NCI-H1092 (cell line): Measurements from ENCODE around the gene PLIN4.
A peak's percentile ranks its signal among the peaks of the same experiment; 100 is the strongest.

Source experiments
- DNase-seq: peaks from one replicate; lab custom pipeline; 2025; lab: John Stamatoyannopoulos, UW

PLIN4 gene

DNA sequence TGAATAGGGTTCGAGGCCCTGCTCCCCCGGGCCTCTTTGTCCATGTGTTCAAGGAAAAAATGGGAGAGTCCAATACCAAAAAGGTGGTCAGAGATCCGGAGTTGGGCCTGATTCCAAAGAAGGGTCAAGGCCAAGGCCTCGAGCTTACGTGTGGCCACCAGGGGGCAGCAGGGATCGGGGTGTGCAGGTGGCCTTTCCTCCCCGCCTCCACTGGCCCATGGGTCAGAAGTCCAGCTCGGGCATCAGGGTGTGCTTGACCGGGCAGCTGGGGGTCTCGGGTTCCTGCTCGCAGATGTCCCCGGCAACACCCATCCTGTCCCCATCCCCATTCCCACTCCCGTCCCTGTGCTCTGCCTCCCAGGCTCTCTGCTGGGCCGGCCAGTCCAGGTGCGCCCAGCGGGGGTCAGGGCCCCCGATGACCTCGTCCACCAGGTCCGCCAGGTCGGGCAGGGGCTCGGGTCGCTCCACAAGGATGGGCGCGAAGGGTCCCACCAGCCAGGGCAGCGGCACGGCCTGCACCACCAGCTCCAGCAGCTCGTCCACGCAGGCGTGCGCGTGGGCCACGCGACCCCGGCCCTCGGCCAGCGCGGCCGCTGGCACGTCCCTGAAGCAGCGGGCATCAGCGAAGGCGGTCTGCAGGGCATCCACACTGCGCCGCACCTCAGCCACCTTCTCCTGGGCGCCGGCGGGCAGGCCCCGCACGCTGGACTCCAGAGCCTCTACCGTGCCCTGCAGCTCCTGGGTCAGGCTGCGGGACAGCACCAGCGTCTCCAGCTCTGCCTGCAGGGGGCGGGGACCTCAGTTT is 5.2 kb upstream of the PLIN4 start:
- DNase-seq = no peak

DNA sequence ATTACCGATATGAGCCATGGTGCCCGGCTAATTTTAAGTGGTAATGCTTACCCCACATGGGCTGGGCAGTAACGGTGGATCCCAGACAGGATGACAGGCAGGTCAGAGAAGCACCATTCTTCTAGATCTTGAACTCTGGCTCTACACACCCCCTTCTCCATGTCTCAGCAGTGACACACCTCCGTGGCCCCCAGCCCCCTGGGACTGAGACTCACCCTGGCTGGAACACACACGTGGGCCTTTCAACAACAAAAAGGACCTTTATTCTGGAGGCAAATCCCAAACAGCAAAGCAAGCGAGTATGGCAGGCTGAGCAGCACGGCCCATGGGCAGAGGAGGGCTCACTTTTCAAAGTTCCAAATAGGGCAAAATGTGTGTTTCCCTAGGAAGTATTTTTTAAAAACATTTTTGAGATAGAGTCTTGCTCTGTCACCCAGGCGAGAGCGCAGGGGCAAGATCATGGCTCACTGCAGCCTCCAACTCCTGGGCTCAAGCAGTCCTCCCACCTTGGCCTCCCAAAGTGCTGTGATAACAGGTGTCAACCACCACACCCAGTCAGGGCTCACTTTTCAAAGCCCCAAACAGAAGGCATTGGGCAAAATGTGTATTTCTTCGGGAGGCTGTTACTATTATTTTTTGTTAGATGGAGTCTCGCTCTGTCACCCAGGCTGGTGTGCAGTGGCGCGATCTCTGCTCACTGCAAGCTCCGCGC is 4.2 kb upstream of the PLIN4 start:
- DNase-seq = no peak

- DNase-seq = no peak
These were observed 3.6 kb upstream of the PLIN4 start for GRCh38 chr19:4521888-4522242.

- DNase-seq = no peak
These were observed 3.0 kb upstream of the PLIN4 start for GRCh38 chr19:4521170-4521887.

GRCh38 chr19:4519521-4520277 is 1.4 kb upstream of the PLIN4 start:
- no peak for DNase-seq

DNA sequence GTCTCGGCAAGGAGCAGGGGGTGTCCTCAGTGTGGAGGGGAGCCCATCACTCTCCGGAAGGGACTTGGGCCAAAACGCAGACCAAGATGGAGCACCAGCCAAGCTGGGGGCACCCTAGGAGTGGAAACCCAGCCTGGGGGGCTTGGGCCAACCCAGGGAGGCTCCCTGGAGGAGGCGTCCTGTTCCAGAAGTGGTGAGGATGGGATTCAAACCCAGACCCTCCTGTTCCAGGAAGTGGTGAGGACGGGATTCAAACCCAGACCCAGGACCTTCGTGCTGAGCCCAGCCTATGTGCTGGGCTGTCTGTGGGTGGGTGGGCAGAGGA is 848 bp upstream of the PLIN4 start:
- no peak for DNase-seq

GRCh38 chr19:4517451-4518057 is 732 bp downstream of the PLIN4 start:
- DNase-seq = no peak

- no peak for DNase-seq
These were observed 1.4 kb downstream of the PLIN4 start for GRCh38 chr19:4516939-4517300.

DNA sequence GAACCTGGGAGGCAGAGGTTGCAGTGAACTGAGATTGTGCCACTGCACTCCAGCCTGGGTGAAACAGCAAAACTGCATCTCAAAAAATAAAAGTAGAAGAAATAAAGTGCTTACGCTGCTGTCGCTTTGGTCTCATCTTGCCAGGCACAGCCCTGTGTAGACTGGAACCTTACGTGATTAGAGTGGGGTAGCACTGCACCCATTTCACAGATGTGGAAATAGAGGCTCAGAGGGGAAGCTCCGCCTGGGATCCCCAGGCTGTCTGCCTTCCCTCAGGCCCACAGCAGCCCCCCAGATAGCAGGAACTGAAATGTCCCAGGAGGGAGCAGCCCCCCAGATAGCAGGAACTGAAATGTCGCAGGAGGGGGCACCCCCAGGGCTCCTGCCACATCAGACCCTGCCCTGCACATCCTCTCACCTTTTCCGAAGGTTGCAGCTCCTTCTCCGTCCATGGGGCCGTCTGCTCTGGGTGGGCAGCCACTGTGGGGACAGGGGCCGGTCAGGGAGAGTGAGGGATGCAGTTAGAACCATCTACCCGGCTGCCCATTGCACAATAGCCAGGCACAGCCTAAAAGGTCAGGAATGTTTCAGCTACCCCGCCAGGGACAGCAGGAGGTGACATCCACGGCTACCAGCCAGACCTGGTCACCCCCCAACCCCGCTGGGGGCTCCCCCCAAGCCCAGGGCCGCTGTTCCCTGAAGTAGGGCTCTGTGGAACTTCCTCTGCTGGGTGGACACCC is 1.9 kb downstream of the PLIN4 start:
- DNase-seq = no peak

- no peak for DNase-seq
These were observed 2.6 kb downstream of the PLIN4 start for GRCh38 chr19:4515732-4516131.

GRCh38 chr19:4513248-4513647 is 5.0 kb downstream of the PLIN4 start:
- DNase-seq = no peak

- no peak for DNase-seq
These were observed 6.2 kb downstream of the PLIN4 start for GRCh38 chr19:4512070-4512469.

- no peak for DNase-seq
These were observed 6.8 kb downstream of the PLIN4 start for GRCh38 chr19:4511300-4512054.

- DNase-seq = no peak
These were observed 7.6 kb downstream of the PLIN4 start for GRCh38 chr19:4510435-4511255.

GRCh38 chr19:4508698-4509097 is 9.6 kb downstream of the PLIN4 start:
- peak; percentile 29 for DNase-seq

- no peak for DNase-seq
These were observed 10.5 kb downstream of the PLIN4 start for GRCh38 chr19:4507804-4508203.

GRCh38 chr19:4507150-4507452 is 11.2 kb downstream of the PLIN4 start:
- DNase-seq = no peak

GRCh38 chr19:4506449-4507149 is 11.7 kb downstream of the PLIN4 start:
- no peak for DNase-seq
